GM10266 (cell line): Measurements from ENCODE around the gene PDZK1IP1.
"Not testable (repeated sequence)": the region's sequence is repeated elsewhere in the genome, so short reads cannot be mapped to it uniquely, and the experiment has no call there.

ENCODE experiments used
- DNase-seq: peaks from one replicate; pipeline ENCODE4 v3.0.0; 2012; ENCODE audit errors: extremely low spot score
- TF ChIP-seq, protein P1 (sequence below): IDR thresholded peaks from 2 replicates; pipeline ENCODE4 v1.5.1; 2012; ENCODE audit warnings: mild to moderate bottlenecking, low read depth; ENCODE audit not compliant: control insufficient read depth, insufficient read depth; ENCODE audit errors: missing control alignments

PDZK1IP1 gene

DNA sequence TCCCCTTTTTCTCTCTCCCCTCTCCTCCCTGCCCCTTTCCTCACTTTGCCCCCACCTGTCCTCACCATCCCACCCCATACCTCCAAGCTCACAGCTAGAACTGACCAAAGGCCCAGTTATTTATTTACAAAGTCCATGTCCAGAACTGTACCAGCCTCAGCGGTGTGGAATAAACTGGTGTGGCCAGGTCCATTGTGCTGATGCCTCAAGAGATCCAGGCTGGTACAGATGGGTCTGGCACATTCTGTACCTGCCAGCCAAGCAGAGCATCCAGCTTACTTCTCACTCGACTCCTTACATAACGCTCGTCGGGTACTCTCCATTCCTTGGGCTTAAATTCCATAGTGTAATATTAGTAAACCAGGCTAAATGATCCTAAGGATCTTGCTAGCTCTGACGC lies 11.8 kb downstream of the PDZK1IP1 start:
- TF ChIP-seq, protein P1, sequence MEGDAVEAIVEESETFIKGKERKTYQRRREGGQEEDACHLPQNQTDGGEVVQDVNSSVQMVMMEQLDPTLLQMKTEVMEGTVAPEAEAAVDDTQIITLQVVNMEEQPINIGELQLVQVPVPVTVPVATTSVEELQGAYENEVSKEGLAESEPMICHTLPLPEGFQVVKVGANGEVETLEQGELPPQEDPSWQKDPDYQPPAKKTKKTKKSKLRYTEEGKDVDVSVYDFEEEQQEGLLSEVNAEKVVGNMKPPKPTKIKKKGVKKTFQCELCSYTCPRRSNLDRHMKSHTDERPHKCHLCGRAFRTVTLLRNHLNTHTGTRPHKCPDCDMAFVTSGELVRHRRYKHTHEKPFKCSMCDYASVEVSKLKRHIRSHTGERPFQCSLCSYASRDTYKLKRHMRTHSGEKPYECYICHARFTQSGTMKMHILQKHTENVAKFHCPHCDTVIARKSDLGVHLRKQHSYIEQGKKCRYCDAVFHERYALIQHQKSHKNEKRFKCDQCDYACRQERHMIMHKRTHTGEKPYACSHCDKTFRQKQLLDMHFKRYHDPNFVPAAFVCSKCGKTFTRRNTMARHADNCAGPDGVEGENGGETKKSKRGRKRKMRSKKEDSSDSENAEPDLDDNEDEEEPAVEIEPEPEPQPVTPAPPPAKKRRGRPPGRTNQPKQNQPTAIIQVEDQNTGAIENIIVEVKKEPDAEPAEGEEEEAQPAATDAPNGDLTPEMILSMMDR: no peak
- no peak for DNase-seq

DNA sequence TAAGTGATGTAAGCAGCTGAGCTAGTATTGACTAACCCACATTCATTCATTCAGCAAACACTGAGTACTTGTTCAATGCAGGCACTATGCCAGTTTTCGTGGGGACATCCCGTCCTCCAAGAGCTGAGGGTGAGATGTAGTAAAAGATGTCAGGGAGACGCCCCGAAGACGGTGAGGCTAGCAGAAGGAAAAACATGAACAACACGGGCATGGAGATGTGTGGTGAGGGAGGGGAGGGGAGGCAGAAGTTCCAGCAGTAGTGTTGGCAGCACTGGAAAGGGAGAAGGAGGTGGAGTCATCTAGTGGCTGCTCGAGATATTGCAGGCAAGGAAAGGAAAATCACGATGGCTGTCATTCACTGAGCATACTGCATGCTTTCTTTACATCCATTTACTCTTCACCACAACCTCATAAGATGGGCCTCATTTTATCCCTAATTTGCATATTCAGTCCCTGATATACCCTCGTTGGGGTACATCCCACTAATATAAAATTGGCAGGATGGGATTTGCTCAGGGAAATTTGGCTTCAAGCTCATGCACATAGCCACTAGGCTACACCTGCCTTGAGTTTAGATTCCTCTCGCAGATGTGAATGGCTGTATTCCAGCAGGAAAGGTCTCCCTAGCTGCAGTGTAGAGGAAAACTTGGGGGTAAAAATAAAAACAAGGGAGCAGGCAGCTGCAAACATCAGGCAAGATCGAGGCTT lies 14.5 kb downstream of the PDZK1IP1 start:
- peak; percentile 70 for DNase-seq
- TF ChIP-seq, protein P1: peak; percentile 96

DNA sequence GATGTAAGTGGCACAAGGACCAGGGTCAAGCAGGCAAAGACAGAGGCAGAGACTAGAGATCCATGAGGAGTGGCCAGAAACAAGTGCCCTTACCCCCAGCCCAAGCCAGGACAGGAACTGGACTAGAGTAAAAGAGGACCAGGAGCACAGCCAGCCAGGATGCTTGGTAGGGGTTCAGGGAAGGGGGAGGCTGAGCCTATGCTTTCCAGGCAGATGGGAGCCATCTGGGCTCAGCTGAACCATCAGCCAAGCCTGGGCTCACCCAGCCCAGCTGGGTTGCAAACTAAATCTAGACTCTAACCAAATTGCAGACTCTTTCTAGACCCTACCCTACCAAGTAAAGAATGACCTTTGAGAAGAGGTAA lies 15.2 kb downstream of the PDZK1IP1 start:
- TF ChIP-seq, protein P1: no peak
- no peak for DNase-seq

DNA sequence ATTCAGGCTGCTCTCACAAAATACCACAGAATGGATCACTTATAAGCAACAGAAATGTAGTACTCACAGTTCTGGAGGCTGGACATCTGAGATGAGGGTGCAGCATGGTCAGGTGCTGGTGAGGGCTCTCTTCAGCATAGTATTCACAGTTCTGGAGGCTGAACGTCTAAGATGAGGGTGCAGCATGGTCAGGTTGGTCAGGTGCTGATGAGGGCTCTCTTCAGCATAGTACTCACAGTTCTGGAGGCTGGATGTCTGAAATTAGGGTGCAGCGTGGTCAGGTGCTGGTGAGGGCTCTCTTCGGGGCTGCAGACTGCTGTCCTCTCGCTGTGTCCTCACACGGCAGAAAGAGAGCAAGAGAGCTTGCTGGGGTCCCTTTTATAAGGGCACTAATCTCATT lies 17.1 kb downstream of the PDZK1IP1 start:
- no peak for DNase-seq
- TF ChIP-seq, protein P1: no peak

DNA sequence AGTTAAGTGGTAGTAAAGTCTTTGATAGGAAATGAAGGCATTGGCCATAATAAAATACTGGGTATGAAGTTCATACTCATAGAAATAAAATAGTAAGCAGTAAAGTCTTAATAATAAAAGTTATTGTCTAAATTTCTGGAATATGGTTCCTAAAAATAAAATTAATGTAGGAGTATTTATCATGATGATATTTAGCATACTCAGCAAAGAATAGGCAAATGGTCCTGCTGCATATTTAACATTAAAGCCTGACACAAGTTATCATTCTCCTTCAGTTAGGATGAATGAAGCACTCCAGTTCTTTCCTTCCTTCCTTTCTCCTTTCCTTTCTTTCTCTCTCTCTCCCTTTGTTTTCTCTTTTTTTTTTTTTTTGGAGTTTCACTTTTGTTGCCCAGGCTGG lies 25.3 kb downstream of the PDZK1IP1 start:
- no peak for DNase-seq
- TF ChIP-seq, protein P1: no peak

DNA sequence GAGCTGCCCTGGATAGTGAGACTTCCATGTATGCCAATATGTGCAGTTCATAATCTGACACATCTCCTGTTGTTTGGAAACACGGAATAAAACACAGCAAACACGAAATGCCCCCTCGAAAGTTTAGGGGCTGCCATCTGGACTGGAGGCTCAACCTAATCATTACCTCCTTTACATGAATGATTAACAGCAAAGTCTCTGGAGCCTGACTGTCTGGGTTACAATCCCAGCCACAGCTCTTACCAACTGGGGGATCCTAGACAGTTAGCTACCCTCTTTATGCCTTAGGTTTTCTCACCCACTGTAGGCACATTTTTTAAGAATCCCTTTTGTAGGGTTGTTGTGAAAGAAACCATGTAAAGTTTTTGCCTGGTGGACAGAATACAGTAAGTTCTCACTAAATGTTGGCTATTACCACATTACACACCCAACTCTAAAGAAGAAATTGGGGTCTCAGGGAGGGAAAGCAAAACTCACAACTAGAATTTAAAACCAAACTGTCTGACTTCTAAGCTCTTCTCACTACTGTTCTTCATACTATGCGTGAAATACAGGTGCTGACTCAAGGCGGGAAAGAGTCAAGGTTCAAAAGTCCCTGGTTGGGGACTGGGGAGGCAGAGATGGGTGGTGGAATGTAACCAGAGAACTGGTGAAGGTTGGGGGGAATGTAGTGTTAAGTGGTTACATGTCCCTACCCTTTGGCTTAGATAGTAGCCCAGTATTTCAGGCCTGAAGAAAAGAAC lies 28.4 kb downstream of the PDZK1IP1 start:
- TF ChIP-seq, protein P1: no peak
- DNase-seq: no peak

DNA sequence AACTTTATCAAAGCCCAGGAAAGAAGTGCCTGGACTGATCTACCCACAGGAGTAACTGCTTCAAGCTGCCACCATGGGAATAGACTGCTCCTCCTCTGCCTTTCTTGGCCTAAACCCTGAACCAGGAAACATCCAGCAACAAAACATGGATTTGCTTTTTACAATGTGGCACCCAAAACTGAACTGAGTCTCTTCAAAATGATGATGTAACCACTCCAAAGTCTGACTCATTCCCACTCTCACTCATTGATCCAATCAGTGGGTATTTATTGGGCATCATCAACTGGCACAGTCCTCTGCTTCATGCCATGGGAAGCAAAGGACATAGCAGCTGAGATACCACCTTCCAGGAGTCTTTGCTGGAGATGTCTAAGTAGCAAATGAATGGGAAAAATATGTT lies 29.1 kb downstream of the PDZK1IP1 start:
- DNase-seq: no peak
- TF ChIP-seq, protein P1: no peak

DNA sequence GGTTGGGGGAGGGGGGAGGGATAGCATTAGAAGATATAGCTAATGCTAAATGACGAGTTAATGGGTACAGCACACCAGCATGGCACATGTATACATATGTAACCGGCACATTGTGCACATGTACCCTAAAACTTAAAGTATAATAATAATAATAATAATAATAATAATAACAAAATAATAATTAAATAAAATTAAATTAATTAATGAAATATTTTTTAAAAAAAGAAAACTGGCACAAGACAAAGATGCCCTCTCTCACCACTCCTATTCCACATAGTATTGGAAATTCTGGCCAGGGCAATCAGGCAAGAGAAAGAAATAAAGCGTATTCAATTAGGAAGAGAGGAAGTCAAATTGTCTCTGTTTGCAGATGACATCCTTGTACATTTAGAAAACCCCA lies 31.9 kb downstream of the PDZK1IP1 start:
- DNase-seq: not testable (repeated sequence)

DNA sequence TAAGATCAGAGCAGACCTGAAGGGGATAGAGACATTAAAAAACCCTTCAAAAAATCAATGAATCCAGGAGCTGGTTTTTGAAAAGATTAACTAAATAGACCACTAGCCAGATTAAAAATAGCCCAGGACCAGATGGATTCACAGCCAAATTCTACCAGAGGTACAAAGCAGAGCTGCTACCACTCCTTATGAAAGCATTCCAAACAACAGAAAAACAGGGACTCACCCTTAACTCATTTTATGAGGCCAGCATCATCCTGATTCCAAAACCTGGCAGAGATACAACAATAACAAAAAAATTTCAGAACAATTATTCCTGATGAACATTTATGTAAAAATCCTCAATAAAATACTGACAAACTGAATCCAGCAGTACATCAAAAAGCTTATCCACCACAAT lies 33.4 kb downstream of the PDZK1IP1 start:
- not testable (repeated sequence) for DNase-seq

DNA sequence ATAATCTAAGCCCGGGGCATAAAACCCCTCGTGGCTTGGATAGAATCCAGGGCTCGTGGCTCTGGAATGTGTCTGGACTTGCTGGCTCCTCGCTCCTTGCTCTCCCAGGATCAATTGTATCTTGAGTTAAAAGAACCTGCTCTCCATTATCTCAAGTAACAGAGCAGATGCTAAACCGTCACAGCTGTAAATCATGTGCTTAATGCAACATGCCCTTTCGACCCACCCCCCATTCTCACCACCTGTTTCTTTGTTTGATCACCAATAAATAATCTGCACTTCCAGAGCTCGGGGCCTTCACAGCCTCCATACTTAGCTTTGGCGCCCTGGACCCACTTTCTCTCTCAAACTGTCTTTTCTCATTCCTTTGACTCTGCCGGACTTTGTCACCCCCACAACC lies 40.7 kb downstream of the PDZK1IP1 start:
- not testable (repeated sequence) for DNase-seq
